Smooth muscle cell (in vitro differentiated cells): ENCODE results near the gene TNC. TPM values are rescaled to one million over a fixed set of nuclear protein-coding genes. Genes with fewer than 3 reads are reported as not detected.
A peak's percentile ranks its signal among the peaks of the same experiment; 100 is the strongest.
"Not testable (repeated sequence)": the region's sequence is repeated elsewhere in the genome, so short reads cannot be mapped to it uniquely, and the experiment has no call there.

ENCODE experiments used
- DNase-seq: peaks from one replicate; lab custom pipeline; 2025; ENCODE audit not compliant: unreplicated experiment; lab: John Stamatoyannopoulos, UW
- H2AFZ ChIP-seq: fragments of 200-600 bp; sonication (generic); 2 replicates; pipeline ENCODE4 v1.6.0; 2016; ENCODE audit warnings: antibody characterized with exemption, low read depth, mild to moderate bottlenecking
- H3F3A ChIP-seq: fragments of 200-600 bp; sonication (generic); 2 replicates; pipeline ENCODE4 v1.6.0; 2017; ENCODE audit warnings: antibody characterized with exemption, low read depth
- H3K27ac ChIP-seq: fragments of 200-600 bp; sonication (generic); 2 replicates; pipeline ENCODE4 v1.5.1; 2016; ENCODE audit warnings: low read depth, mild to moderate bottlenecking
- H3K27me3 ChIP-seq: fragments of 200-600 bp; sonication (generic); 2 replicates; pipeline ENCODE4 v1.6.1; 2016; ENCODE audit warnings: low read depth, mild to moderate bottlenecking
- H3K36me3 ChIP-seq: fragments of 200-600 bp; sonication (generic); 2 replicates; pipeline ENCODE4 v1.5.1; 2016; ENCODE audit warnings: low read depth
- H3K4me1 ChIP-seq: fragments of 200-600 bp; sonication (generic); 2 replicates; pipeline ENCODE4 v1.5.1; 2016; ENCODE audit warnings: low read depth
- H3K4me2 ChIP-seq: fragments of 200-600 bp; sonication (generic); 2 replicates; pipeline ENCODE4 v1.6.0; 2016; ENCODE audit warnings: mild to moderate bottlenecking
- H3K4me3 ChIP-seq: fragments of 200-600 bp; sonication (generic); 2 replicates; pipeline ENCODE4 v1.5.1; 2016; ENCODE audit warnings: mild to moderate bottlenecking
- H3K79me2 ChIP-seq: fragments of 200-600 bp; sonication (generic); 2 replicates; pipeline ENCODE4 v1.6.0; 2016; ENCODE audit warnings: low read depth, mild to moderate bottlenecking
- H3K9ac ChIP-seq: fragments of 200-600 bp; sonication (generic); 2 replicates; pipeline ENCODE4 v1.6.0; 2016; ENCODE audit warnings: low read depth
- H3K9me3 ChIP-seq: fragments of 200-600 bp; sonication (generic); replicated peaks from 2 replicates; pipeline ENCODE4 v1.5.1; 2016; ENCODE audit warnings: low read depth
- H4K20me1 ChIP-seq: fragments of 200-600 bp; sonication (generic); 2 replicates; pipeline ENCODE4 v1.6.0; 2016; ENCODE audit warnings: low read depth
- CTCF ChIP-seq: fragments of 200-600 bp; sonication (generic); IDR thresholded peaks from 2 replicates; pipeline ENCODE4 v1.5.1; 2017; ENCODE audit warnings: borderline replicate concordance, mild to moderate bottlenecking, antibody characterized with exemption; ENCODE audit not compliant: insufficient read depth, poor library complexity, severe bottlenecking
- WGBS: methylation state at CpG from one replicate; pipeline ENCODE4 v1.1.7; 2016; ENCODE audit warnings: low lambda C conversion rate; 5-methylcytosine and 5-hydroxymethylcytosine counted together
- polyA plus RNA-seq: library from polyadenylated mRNA; unstranded; fragments of >200 nt; fragmentation: Nextera tagmentation; extraction: Ambion mirVana; gene quantifications from 2 replicates; pipeline ENCODE4 v1.2.1, GENCODE V29; 2016
- total RNA-seq: library from RNA; depleted of rRNA; stranded (reverse); fragments of >200 nt; gene quantifications from 2 replicates; pipeline ENCODE4 v1.2.3, GENCODE V29; 2014

The TNC gene
- total and polyA plus RNA-seq, 2 experiments from 2014 or later: 567 to 581 TPM

- Histone ChIP-seq H3F3A (peaks cover 22% of the 10 kb centered on the region), H3K4me2 (peak overlapping the region; percentile 47), H3K27me3 (no peaks in the 10 kb centered on the region), H3K79me2 (no peaks in the 10 kb centered on the region), H3K4me3 (no peak overlapping the region), H3K9ac (peak overlapping the region; percentile 26), H3K9me3 (no peaks in the 10 kb centered on the region), H3K4me1 (peaks cover 4% of the 10 kb centered on the region), H3K27ac (peak overlapping the region; percentile 75), H4K20me1 (no peaks in the 10 kb centered on the region), H3K36me3 (no peaks in the 10 kb centered on the region), H2AFZ (no peak overlapping the region)
- WGBS: 54% methylated on average over 12 of the region's 12 CpGs
- DNase-seq: no peak
- no peak for TF ChIP-seq CTCF
Measured at GRCh38 chr9:115132648-115133047, 14.7 kb upstream of the TNC start.

- peaks cover 4% of the 10 kb centered on the region for H3K4me1 ChIP-seq
- no peak overlapping the region for H3K4me2 ChIP-seq
- H3F3A ChIP-seq: peaks cover 25% of the 10 kb centered on the region
- H3K9ac ChIP-seq: no peak overlapping the region
- H4K20me1 ChIP-seq: no peaks in the 10 kb centered on the region
- H3K27me3 ChIP-seq: no peaks in the 10 kb centered on the region
- TF ChIP-seq CTCF: no peak
- H3K79me2 ChIP-seq: no peaks in the 10 kb centered on the region
- WGBS: 94% methylated on average over 3 of the region's 3 CpGs
- H2AFZ ChIP-seq: no peak overlapping the region
- no peak for DNase-seq
- H3K27ac ChIP-seq: no peak overlapping the region
- no peaks in the 10 kb centered on the region for H3K36me3 ChIP-seq
- H3K9me3 ChIP-seq: peaks cover 5% of the 10 kb centered on the region
- no peak overlapping the region for H3K4me3 ChIP-seq
Measured at GRCh38 chr9:115130176-115130575, 12.2 kb upstream of the TNC start.

- not testable (repeated sequence) for H3K4me1 ChIP-seq, H3K4me3 ChIP-seq, DNase-seq, H3K4me2 ChIP-seq, H3K27me3 ChIP-seq, H4K20me1 ChIP-seq, H3K9ac ChIP-seq, H3K27ac ChIP-seq, H3K36me3 ChIP-seq, H3K79me2 ChIP-seq, H2AFZ ChIP-seq, H3K9me3 ChIP-seq
- peaks cover 16% of the 10 kb centered on the region for H3F3A ChIP-seq
- 91% methylated on average over 6 of the region's 6 CpGs for WGBS
Measured at GRCh38 chr9:115128726-115129125, 10.8 kb upstream of the TNC start.

GRCh38 chr9:115127191-115127817 lies 9.3 kb upstream of the TNC start:
- peak overlapping the region; percentile 49 for H3K27ac ChIP-seq
- no peaks in the 10 kb centered on the region for H3K79me2 ChIP-seq
- H3K4me2 ChIP-seq: peak overlapping the region; percentile 26
- H2AFZ ChIP-seq: no peak overlapping the region
- H3K4me3 ChIP-seq: no peak overlapping the region
- H3F3A ChIP-seq: peaks cover 15% of the 10 kb centered on the region
- no peaks in the 10 kb centered on the region for H3K4me1 ChIP-seq
- no peak overlapping the region for H3K9ac ChIP-seq
- H3K9me3 ChIP-seq: peaks cover 7% of the 10 kb centered on the region
- H4K20me1 ChIP-seq: no peaks in the 10 kb centered on the region
- no peaks in the 10 kb centered on the region for H3K36me3 ChIP-seq
- peaks cover 10% of the 10 kb centered on the region for H3K27me3 ChIP-seq
- no peak for DNase-seq
- 50% methylated on average over 4 of the region's 4 CpGs for WGBS
- TF ChIP-seq CTCF: no peak
